ENCODE measurements around the gene MRPS7. TPM values are rescaled to one million over a fixed set of nuclear protein-coding genes. Genes with fewer than 3 reads are reported as not detected.

The MRPS7 gene
- total RNA-seq, result 33.8 and 76.9 TPM in 2 replicates

DNA sequence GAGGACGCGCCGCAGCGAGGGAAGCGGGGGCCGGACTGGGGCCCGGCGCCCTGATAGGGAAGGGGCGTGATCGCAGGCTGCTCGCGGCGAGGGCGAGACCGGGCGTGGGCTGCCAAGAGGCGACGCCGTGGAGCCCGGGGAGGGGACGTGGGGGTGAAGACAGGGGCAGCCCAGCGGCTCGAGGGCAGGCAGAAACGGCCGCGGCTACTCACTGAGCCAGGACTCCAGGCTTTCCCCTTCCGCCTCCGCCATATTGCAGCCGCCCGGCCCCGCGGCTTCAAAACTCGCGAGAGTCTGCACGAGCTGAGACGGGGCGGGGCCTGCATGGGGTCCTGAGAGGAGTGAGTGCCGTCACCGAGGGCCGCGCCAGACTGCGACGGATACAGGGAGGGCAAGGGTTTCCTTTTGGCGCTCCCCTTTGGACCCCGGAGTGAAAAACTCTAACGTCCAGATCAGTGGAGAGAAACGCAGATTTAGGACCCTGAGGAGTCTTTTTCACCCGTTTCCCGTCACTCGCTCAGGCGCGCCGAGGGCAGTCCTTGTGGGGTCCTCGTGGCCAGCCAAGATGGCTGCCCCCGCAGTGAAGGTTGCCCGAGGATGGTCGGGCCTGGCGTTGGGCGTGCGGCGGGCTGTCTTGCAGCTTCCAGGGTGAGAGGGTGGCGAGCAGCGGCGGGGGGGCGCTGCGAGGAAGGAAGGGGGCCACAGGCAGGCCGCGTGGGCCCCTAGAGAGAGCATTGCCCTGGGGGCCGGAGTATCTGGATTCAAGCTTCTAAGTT lies at the start of gene MRPS7, which contains the start of gene GGA3:
TSS of gene MRPS7 (plus strand) at position 544 of the 776 bp plus-strand sequence. CDS start at position 566, 22 bp downstream.
TSS of gene GGA3 (minus strand) at position 271 of the 776 bp plus-strand sequence. CDS start at position 252, 19 bp downstream.

DNA sequence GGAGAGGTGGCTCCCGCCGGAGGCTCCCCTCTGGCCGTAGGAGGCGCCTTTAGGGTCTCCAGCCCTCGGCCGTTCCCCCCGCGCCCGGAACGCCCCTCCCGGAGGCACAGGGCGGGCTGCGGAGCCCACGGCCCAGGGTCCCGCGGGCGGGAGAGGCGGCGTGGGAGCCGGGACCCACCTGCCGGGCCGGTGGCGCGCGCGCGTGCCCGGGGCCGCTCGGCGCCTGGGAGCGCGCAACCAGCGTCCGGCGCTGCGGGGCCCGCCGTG lies 9.2 kb downstream of the MRPS7 start, which contains the start of gene MIF4GD:
TSS of gene MIF4GD (minus strand) at position 266 of the 267 bp plus-strand sequence. CDS start 1,036 bp downstream, outside the sequence.

DNA sequence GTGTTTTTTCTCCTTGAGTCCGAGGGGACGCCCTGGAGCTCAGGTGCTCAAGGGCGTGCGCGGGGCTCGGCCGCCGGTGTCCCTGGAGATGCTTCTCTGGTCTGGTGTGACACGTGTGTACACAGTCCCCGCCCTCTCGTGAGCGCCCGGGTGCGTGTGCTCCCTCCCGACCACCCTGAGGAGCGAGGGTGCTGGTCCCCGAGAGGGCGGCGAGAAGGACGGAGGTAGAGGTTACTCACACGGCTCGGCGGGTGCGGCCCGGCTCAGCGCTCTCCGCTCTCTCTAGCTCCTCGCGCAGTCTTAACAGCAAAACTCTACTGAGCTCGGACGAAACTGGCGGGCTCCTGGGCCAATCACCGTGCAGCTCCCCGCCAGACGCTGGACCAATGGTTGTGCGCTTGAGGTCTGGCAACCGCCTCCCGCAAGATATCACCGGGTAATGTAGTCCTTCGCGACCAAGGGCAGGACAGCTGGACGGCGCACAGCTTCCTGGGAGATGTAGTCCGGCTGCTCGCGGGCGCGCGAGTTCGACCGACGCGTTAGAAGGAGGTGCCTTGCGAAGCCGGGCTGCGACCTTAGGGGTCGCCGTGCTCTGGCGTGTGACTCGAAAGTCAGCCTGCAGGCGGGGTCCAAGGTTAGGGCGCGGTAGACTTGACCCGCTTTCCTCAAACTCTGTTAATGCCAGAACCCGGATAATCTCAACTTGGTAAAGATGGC lies 27.6 kb downstream of the MRPS7 start, which contains the start of gene SLC25A19:
TSS of gene SLC25A19 (minus strand) at position 319 of the 717 bp plus-strand sequence. CDS start 2,669 bp downstream, outside the sequence.

Other genes with a start within 250 kb of the MRPS7 start
- gene MRPL58, start 249.2 kb upstream of the MRPS7 start, total RNA-seq, result 27.9 and 47.0 TPM in 2 replicates
- 332 and 359 TPM in 2 replicates for gene ATP5PD, start 214.9 kb upstream of the MRPS7 start, total RNA-seq
- 14.7 and 16.7 TPM in 2 replicates for gene KCTD2, start 214.7 kb upstream of the MRPS7 start, total RNA-seq
- gene SLC16A5, start 173.9 kb upstream of the MRPS7 start, total RNA-seq, result 3.3 and 6.2 TPM in 2 replicates
- 1.4 and 1.9 TPM in 2 replicates for gene ARMC7, start 151.9 kb upstream of the MRPS7 start, total RNA-seq
- gene NT5C, start 130.1 kb upstream of the MRPS7 start, total RNA-seq, result 31.3 and 51.0 TPM in 2 replicates
- gene JPT1, start 107.4 kb upstream of the MRPS7 start, total RNA-seq, result 60.3 and 215 TPM in 2 replicates
- gene SUMO2, start 78.9 kb upstream of the MRPS7 start, total RNA-seq, result 111 and 152 TPM in 2 replicates
- 18.3 and 46.2 TPM in 2 replicates for gene NUP85, start 56.2 kb upstream of the MRPS7 start, total RNA-seq
- 6.8 and 11.5 TPM in 2 replicates for gene GGA3, start 273 bp upstream of the MRPS7 start, total RNA-seq
- 6.9 and 7.3 TPM in 2 replicates for gene MIF4GD, start 9.4 kb downstream of the MRPS7 start, total RNA-seq
- 7.6 and 8.8 TPM in 2 replicates for gene SLC25A19, start 27.6 kb downstream of the MRPS7 start, total RNA-seq
- 77.8 and 79.2 TPM in 2 replicates for gene GRB2, start 143.8 kb downstream of the MRPS7 start, total RNA-seq
- gene TMEM94, start 194.8 kb downstream of the MRPS7 start, total RNA-seq, result 19.6 and 34.4 TPM in 2 replicates